Measurements from ENCODE around the gene PLXNC1. TPM values are rescaled to one million over a fixed set of nuclear protein-coding genes. Genes with fewer than 3 reads are reported as not detected.

PLXNC1 gene
- polyA plus RNA-seq, 3 donors, result 5.9 to 8.4 (median 7.1) TPM

DNA sequence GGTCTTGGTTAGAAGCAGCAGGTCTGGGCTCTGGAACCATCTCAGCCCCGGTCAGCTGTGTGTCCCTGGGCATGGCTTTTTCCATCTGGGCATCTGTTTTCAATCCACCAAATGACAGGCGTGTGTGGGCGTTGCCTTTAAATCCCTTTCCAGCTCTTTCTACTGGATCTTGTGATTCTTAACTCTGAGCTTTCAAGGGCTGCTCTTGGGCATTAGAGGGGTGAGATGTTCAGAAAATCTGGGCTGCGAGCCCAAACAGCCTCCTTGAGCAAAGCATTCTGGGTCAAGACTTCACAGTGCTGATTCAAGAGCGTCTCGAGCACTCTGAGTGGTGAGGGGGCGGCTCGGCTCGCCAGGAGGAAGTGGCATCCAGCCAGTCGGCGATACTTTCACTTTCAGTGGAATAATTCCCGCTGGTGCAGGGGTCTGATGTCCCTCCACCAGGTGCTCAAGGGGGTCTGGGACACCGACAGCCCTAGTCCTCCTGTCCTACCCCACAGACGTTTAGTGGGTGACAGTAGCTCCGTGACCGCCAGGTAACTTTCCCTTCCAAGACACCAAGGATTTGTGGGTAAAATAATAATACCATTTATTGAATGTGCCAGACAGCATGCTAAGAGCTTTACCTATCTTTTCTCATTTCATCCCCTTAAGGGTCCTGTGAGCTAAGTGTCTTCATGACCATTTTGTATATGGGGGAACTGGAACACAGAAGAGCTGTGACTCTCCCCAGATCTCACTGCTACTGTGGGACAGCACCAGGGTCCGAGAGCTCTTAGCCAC, 114.0 kb downstream of the PLXNC1 start:
- peak; percentile 53 to 63 (median 59) for DNase-seq (ENCODE audit: low read depth in 3 of 3, low spot score in 2 of 3)

DNA sequence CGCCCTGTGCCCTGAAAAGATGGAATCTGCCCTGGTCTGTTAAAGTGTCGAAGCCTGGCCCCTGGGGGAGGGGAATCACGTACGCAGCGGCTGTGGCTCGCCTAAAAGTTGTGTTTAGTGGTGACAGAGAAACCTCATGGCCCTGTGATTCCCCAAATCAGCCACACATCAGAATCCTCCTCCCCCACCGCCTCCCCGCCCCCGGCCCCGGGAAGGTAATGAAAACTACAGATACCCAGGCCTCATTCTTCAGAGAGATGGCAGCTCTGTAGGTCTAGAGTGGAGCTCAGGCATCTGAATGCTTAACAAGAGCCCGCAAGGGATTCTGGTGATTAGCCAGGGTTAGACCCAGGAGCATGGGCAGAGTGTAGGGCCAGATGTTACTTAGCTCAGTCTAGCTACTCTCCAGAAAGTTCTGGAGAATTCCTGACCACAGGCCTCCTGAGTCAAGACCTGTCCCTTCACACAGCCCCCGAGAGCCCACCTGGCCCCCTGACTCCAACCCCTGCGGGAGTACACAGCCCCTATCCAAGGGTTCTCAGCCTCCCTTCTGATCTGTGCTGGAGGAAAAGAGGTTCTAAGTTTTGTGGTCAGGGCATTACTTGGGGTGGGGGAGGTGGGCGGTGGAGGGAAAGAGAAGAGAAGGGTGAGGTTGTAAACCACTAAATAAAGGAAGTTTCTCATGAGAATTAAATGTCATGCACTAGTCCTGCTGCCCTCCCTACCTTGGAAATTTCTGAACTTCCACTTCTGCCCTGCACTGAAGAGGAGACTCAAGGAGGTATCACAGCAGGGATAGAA, 114.8 kb downstream of the PLXNC1 start:
- no peak for DNase-seq (ENCODE audit: low read depth in 3 of 3, low spot score in 2 of 3)

DNA sequence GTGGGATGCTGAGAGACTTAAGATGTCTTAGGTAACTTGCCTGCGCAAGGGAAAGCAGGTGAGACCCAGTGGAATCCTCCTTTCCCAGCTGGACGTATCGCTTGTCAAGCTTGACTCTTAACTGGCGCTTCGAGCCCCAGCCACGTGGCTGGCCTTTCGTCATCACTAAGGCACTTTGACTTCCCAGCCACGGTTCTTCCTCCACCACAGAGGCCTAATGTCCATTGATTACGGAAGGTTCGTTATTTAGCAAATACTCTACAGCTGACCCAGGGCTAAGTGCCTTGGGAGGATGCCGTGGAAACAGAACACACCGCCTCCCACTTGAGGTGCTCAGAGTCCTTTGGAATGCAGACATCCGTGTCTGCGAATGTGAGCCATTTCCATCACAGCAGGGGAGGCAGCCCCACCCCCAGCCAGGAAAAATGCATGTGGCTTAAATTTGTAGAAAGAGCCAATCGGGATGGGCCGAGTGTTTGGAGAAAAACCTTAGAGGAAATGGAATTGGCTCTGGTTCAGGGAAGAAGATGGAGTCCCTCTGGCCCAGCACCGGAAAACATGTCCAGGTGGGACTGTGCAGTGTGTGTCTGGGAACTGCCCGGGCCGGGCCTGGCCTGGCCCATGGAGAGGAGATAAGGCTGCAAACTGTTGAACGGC, 115.7 kb downstream of the PLXNC1 start:
- DNase-seq (ENCODE audit: low read depth in 3 of 3, low spot score in 2 of 3), result no peak

DNA sequence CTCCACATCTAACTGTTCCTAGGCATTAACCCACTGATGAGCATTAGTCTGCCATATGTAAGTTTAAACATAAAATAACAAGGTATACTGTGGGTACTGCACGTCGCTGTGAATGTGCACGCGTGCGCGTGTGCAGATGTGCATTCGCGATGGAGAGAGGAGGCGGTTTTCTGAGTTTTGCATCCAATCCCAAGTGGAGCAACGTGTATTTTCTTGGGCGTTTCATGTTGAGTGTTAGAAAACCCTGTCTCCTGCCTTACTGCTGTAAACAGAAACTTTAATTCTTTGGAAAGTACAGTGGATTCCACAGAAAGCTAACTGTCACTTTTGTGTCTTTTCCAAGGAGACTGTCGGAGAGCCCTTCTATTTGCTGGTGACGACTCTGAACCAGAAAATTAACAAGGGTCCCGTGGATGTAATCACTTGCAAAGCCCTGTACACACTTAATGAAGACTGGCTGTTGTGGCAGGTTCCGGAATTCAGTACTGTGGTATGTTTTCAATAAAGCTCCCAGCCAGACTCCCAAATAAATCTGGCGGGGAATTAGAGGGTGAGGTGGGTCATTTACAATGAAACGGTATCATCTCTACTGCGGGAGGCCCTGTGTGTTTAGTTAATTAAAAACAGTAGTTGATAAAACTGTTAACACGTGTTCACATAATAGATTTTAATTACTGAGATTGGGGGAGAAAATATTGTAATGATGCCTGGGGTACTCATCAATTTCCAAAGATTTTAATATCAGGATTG, 116.5 kb downstream of the PLXNC1 start:
- DNase-seq (ENCODE audit: low read depth in 3 of 3, low spot score in 2 of 3), result no peak

DNA sequence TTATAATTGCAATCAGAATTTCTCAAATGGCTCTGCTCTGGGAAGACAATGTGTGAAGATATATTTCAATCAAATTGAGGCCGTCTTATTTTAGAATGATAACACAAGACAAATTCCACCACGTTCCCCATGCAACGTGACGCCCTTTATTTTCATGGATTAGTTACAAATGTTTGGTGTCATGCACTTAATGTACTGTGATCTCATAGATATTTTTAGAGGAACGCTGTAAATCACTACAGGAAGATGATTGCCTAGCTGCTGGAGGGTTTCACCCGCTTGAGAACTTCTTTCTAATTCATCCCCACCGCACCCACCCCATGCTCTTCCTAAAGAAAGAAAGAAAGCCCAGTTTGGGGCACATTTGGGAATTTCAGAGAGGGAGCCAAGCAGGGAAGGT, 117.2 kb downstream of the PLXNC1 start:
- no peak for DNase-seq (ENCODE audit: low read depth in 3 of 3, low spot score in 2 of 3)

DNA sequence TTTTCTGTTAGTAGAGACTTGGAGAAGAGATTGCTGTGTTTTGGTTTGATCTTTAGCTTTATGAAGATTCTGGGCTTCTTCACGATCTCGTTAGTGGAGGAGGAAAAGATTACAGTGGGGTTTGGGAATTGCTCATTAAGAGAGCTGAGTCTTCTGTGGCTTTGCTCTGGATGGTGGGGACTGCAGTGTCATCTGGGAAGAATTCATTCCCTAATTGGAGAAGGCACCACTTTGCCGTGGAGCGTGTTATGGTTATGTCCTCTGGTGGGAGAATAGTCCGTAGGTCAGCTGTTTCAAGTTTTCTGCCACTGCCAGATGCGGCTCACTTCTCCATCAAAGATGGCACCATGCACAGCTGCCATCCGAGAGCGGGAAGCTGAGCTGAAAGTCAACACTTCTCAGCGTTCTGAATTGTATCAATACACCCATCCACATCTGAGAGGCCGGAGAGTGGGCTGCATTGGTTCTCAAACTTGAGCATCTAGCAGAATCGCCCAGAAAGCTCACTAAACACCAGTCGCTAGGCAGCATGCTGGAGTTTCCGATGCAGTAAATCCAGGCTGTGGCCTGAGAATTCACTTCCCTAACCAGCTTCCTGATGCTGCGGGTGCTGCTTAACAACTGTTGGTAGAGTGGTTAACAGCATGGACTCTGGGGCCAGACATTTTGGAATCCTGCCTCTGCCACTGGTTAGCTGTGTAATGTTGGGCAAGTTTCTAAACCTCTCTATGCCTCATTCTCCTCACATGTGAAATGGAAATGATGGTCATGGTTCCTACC, 117.8 kb downstream of the PLXNC1 start:
- no peak for DNase-seq (ENCODE audit: low read depth in 3 of 3, low spot score in 2 of 3)

DNA sequence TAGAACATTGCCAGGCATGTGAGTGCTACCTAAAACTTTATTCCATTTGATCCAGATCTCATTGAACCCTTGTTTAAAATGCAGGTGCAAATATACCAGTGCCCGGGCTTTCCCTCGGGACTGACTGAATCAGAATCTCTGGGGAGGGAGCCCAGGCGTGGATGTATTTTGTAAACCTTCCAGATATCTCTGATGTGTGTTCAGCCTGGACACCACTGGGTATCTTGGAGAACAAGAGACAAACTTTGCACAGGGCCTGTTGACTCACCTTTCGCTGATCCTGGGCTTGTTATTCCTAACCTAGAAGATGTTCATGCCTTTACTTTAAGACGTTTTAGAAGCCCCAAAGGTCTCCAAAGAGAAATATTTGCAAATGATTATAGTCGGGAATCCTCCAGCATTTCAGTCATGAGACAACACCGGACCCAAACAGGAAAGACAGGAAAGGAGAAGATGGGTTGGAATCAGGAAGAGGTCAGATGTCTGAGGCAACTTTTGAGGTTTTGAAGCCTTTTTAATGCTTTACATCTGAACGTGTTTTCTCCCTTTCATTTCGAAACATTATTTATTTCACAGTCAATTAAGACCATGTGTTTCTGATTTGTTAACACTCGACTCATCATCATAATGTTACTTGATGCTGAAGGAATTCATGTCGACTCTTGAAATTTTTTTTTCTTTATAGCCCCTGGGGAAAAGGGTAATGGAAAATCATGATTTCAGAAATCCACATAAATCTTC, 118.6 kb downstream of the PLXNC1 start:
- DNase-seq (ENCODE audit: low read depth in 3 of 3, low spot score in 2 of 3), result no peak

DNA sequence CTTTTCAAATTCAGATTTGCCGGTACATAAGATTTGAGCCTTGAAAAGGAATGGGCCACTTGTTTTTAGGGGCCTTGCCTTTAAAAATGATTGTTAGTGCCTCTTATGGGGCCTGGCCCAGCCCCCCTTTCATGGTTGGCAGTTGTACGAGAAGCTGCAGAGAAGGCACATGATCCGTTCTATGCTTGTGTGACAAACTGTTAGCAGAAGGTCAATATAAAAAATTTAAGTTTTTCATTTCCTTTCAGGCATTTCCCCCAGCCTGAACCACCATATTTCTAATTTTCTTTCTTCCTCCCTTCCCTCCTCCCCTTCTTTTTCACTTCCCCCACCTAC, 119.1 kb downstream of the PLXNC1 start:
- no peak for DNase-seq (ENCODE audit: low read depth in 3 of 3, low spot score in 2 of 3)

DNA sequence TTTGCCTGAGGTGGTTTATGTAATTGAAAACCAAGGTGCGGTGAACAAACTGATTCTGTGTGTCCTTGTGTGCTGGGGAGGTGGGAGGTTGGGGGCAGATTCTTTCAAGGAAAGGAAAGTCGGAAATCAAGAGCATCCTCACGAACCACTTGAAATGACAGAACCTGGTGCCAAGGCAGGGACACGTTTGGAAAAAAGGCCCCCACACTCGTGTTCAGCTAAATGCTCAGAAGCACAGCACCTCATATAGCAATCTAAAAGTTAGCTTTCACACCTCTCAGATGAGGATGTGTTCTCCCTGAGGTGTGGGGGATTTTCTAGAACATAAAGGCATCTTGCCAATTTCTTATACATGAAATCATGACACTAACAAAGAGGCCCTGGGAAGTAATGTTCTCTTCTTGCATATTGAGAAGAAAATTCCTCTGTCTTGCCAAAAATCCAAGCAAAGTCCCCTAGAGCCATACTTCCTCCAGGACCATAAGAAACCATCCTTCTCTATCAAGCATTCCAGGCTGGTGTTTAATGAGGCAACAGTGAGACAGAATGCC, 119.6 kb downstream of the PLXNC1 start:
- no peak for DNase-seq (ENCODE audit: low read depth in 3 of 3, low spot score in 2 of 3)

DNA sequence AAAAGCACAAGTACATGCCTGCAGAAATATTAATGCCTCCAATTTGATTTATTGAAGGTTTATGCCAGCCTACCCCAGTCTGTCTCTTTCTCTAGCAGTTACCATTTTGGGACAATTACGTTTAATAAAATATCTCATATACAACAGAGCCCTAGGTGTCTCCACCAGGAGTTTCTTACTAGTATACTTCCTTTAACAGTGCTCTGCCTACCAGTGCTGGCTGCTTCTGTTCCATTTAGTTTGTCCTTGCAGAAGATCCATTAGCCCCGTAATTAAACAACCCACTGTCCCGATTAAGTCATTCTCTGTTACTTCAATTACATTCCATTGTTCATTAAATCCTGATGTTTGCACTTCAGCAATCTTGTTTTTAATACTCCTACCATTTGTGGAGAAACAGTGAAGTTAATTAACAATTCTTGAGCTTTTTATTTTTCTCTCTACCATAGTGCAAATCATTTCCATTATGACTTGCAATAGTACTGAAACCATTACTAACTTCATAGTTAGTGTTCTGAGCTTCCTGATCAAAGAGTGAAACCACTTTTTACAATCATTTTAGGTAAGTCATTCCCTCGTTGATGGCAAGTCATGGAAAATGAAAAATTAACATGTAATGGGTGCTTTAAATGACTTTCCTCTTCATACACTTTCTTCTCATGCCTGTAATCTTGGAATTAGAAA, 121.1 kb downstream of the PLXNC1 start:
- no peak for DNase-seq (ENCODE audit: low read depth in 3 of 3, low spot score in 2 of 3)

DNA sequence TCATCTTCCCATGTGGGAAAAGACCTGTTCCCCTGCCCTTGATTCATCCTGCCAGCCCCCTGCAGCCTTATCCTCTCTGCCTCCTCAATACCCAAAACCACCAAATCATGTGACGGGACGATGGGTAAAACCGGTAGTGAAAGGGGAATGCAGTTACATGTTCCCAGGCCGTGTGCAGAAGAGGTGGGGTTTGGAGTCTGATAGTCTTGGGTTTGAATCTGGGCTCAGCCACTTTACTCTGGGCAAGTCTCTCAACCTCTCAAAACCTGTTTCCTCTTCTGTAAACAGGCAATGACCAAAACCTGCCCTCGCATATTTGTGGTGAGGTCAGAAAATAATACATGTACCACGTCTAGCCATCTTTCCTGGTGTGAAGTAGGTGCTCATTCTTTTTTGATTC, 123.0 kb downstream of the PLXNC1 start:
- DNase-seq (ENCODE audit: low read depth in 3 of 3, low spot score in 2 of 3), result no peak

DNA sequence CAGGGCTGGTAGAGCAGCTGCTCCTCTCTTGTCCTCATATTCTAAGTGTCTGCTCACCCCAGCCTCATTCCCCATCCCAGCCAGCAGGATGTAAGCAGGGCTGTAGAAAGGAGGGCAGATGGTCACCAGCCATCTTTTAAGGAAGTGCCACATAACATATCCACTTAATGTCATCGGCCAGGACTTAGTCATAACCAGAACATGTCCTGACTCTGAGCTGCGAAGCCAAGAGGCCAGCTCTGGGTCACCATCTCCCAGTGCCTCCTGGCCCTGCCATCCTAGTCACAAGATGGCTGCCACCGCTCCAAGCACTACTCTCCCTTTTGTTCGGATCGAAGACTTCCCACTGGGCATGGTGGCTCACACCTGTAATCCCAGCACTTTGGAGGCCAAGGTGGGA, 123.9 kb downstream of the PLXNC1 start:
- DNase-seq (ENCODE audit: low read depth in 3 of 3, low spot score in 2 of 3), result no peak

DNA sequence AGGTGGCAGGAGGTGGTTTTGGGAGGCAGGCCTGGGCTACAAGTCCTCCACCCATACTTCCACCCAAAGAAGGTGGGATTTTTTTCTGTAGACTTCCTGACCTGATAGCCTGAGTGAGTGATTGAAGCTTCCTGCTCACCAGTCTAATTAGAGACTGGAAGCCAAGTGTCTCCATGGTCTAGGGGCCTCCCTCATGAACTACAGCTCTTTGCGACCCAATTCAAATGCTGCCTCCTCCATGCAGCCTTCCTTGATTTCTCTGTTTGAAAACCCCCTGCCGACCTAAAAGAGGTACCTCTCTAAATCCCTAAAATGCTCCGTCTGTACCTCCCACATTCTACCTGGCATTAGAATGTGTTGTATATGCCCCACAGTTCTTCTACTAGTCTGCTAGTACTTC, 124.9 kb downstream of the PLXNC1 start:
- no peak for DNase-seq (ENCODE audit: low read depth in 3 of 3, low spot score in 2 of 3)

DNA sequence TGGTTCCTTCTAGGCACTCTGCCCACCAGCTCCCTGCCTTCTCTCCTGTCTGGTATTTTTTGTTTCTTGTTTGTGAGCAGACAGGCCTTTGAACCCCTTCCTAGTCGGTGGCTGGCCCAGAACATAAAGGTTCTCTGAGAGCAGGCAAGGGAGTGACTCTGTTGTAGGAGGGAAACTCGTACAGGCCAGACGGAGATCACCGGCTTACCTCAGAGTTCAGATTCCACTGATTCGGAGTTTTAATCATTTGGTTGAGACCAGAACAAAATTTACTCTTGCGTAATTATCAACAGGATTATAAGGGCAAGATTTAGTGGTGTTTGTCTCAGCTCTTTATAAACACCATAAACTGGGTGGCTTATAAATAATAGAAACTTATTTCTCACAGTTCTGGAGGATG, 128.3 kb downstream of the PLXNC1 start:
- DNase-seq (ENCODE audit: low read depth in 3 of 3, low spot score in 2 of 3), result no peak

DNA sequence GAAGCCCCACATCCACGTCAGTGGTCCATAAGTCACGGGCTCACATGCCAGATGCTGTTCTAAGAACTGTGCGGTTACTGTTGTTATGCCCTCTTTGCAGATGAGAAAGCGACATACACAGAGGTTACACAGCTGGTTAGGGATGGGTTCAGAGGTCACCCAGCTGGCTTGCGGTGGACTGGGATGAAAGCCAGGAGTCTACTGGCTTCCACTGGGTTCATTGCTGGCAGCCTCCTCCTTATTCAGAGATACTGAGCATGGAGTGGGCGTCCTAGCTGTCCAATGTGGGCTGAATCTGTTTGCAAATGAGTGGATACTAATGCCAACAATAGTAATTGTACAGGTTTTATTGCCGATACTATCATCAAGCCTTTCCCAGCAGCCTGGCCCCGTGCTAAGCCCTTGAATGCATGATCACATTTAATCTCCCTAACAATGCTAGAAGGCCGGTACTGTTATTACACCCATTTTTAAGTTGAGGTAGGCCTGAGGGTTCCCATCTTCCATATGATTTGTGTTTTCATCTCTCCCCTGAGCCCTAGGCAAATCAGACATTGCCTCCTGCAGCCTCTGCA, 129.1 kb downstream of the PLXNC1 start:
- no peak for DNase-seq (ENCODE audit: low read depth in 3 of 3, low spot score in 2 of 3)

DNA sequence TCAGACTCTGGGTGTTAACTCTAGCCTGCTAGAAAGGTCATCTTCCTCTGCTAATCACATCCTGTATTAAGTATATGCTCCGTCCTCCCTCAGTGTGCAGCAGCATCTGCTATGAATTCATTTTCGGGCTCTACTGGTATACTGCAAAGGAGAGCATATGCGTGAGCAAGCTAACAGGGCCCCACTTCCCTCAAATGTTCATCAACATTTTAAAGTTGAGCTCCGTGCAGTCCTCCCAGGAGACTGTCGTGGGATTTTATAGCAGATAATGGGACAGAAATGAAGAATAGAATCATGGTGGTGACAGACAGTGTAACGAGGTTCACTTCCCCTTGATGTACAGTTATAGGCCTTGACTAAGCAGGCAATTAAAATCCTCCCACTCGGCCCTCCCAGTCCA, 131.7 kb downstream of the PLXNC1 start:
- DNase-seq (ENCODE audit: low read depth in 3 of 3, low spot score in 2 of 3), result no peak

DNA sequence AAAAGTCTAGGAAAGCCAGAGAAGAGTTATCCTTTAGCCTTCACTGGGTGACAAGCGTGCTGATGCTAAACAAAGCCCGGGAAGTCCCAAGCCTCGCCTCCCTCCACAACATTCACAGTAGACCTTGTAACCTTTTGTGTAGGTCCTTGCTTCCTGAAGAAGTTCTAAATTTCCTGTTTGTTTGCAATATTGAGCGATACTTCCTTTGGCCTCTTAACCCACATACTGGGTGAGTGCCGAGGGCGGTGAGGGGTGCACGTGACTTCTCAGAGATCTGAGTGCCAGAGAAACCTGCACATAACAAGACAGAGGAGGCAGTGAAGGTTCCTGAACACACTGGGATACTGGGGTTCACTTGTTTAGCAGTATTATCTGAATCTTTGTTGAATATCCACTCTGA, 134.3 kb downstream of the PLXNC1 start:
- DNase-seq (ENCODE audit: low read depth in 3 of 3, low spot score in 2 of 3), result no peak

DNA sequence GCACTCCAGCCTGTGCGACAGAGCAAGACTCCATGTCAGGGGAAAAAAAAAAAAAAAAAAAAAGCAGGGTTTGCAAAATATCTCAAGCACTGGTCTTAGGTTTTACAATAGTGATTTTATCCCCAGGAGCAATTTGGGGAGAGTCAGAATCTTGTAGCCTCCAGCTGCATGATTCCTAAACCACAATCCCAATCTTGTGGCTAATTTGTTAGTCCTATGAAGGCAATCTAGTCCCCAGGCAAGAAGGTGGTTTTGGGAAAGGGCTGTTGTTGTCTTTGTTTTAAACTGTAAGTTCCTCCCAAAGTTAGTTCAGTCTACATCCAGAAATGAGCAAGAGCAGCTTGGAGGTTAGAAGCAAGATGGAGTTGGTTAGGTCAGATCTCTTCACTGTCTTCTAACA, 135.7 kb downstream of the PLXNC1 start:
- DNase-seq (ENCODE audit: low read depth in 3 of 3, low spot score in 2 of 3), result no peak

All from right renal cortex interstitium (tissue), 3 donors.